ACC112 (cell line): ENCODE measurements around the gene GAST.
A peak's percentile ranks its signal among the peaks of the same experiment; 100 is the strongest.
"Not testable (repeated sequence)": the region's sequence is repeated elsewhere in the genome, so short reads cannot be mapped to it uniquely, and the experiment has no call there.

Experiments
- H2AFZ ChIP-seq: fragments of 200-600 bp; sonication (generic); one replicate; pipeline ENCODE4 v1.6.0; 2017; ENCODE audit warnings: antibody characterized with exemption, low read length; ENCODE audit not compliant: unreplicated experiment
- H3K27ac ChIP-seq: fragments of 200-600 bp; sonication (generic); 2 replicates; pipeline ENCODE4 v1.5.1; 2014; ENCODE audit warnings: low read depth, mild to moderate bottlenecking, antibody characterized with exemption, low read length, moderate library complexity
- H3K27me3 ChIP-seq: fragments of 200-600 bp; sonication (generic); 2 replicates; pipeline ENCODE4 v1.6.1; 2014; ENCODE audit warnings: mild to moderate bottlenecking, antibody characterized with exemption, low read length, moderate library complexity, mixed read lengths; ENCODE audit not compliant: insufficient read depth
- H3K36me3 ChIP-seq: fragments of 200-600 bp; sonication (generic); 2 replicates; pipeline ENCODE4 v1.6.1; 2016; ENCODE audit warnings: mild to moderate bottlenecking, antibody characterized with exemption, low read length, moderate library complexity, mixed read lengths; ENCODE audit not compliant: insufficient read depth
- H3K4me1 ChIP-seq: fragments of 200-600 bp; sonication (generic); one replicate; pipeline ENCODE4 v1.6.1; 2016; ENCODE audit warnings: low read length, mixed read lengths; ENCODE audit not compliant: insufficient read depth, unreplicated experiment, control insufficient read depth
- H3K4me3 ChIP-seq: fragments of 200-600 bp; sonication (generic); 2 replicates; pipeline ENCODE4 v1.5.1; 2014; ENCODE audit warnings: mild to moderate bottlenecking, low read depth, low read length
- H3K79me2 ChIP-seq: fragments of 200-600 bp; sonication (generic); one replicate; pipeline ENCODE4 v1.6.0; 2016; ENCODE audit warnings: low read length; ENCODE audit not compliant: control insufficient read depth, unreplicated experiment, insufficient read depth

Gene GAST

GRCh38 chr17:41675157-41676057, 36.7 kb upstream of the GAST start:
- not testable (repeated sequence) for H3K4me1 ChIP-seq, H3K27ac ChIP-seq, H2AFZ ChIP-seq, H3K27me3 ChIP-seq, H3K36me3 ChIP-seq, H3K79me2 ChIP-seq, H3K4me3 ChIP-seq

- no peak overlapping the region for H3K4me3 ChIP-seq
- no peaks in the 10 kb centered on the region for H3K27me3 ChIP-seq
- no peaks in the 10 kb centered on the region for H3K79me2 ChIP-seq
- H3K36me3 ChIP-seq: no peaks in the 10 kb centered on the region
- H3K4me1 ChIP-seq: peaks cover 10% of the 10 kb centered on the region
- no peak overlapping the region for H2AFZ ChIP-seq
- H3K27ac ChIP-seq: no peak overlapping the region
Observed at GRCh38 chr17:41676058-41676419, 36.1 kb upstream of the GAST start.

GRCh38 chr17:41678411-41678906, 33.7 kb upstream of the GAST start:
- Histone ChIP-seq H3K36me3 (no peaks in the 10 kb centered on the region), H3K27me3 (no peaks in the 10 kb centered on the region), H3K27ac (peak overlapping the region; percentile 88), H3K4me3 (peak overlapping the region; percentile 65), H2AFZ (peak overlapping the region; percentile 78), H3K79me2 (no peaks in the 10 kb centered on the region), H3K4me1 (peaks cover 10% of the 10 kb centered on the region)

GRCh38 chr17:41678907-41679739, 33.0 kb upstream of the GAST start:
- Histone ChIP-seq H3K79me2 (no peaks in the 10 kb centered on the region), H3K4me1 (peaks cover 10% of the 10 kb centered on the region), H2AFZ (peak overlapping the region; percentile 78), H3K27me3 (no peaks in the 10 kb centered on the region), H3K36me3 (no peaks in the 10 kb centered on the region), H3K27ac (peak overlapping the region; percentile 88), H3K4me3 (peak overlapping the region; percentile 65)

- Histone ChIP-seq H3K4me1 (peaks cover 10% of the 10 kb centered on the region), H2AFZ (no peak overlapping the region), H3K36me3 (no peaks in the 10 kb centered on the region)
Observed at GRCh38 chr17:41679740-41680425, 32.2 kb upstream of the GAST start.

DNA sequence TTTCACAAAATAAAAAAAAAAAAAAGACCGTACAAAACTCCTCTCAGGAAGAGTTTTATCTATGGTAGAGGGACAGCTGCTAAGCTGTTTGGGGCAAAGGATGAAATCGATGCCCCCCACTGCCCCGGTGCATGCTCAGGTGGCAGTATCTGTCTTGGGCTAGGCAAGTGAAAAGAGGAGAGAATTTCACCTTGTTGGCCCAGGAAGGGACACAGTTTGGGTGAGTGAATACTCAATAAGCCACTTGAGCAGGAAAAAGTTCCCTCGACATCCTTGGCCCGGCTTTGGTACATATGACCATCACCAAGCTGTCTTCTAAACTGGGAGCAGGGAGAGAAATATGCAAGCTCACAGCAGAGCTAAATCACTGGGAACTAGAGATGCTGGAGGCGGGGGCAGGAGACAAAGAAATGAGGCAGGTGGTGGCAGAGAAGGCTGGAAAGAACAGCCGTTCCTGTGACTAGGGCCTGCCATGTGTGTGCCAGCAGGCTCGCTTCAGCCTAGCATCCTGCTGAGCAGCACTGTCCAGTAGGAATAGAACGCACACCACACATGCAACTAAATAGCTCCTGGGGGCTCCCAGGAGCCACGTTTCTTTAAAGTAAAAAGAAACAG, 31.6 kb upstream of the GAST start:
- Histone ChIP-seq H3K4me1 (peaks cover 10% of the 10 kb centered on the region), H3K79me2 (no peaks in the 10 kb centered on the region), H3K27ac (no peak overlapping the region), H2AFZ (no peak overlapping the region), H3K4me3 (no peak overlapping the region), H3K36me3 (no peaks in the 10 kb centered on the region), H3K27me3 (no peaks in the 10 kb centered on the region)

More at GRCh38 chr17:41679740-41680425, 32.2 kb upstream of the GAST start:
- no peaks in the 10 kb centered on the region for H3K27me3 ChIP-seq
- H3K4me3 ChIP-seq: no peak overlapping the region
- H3K79me2 ChIP-seq: no peaks in the 10 kb centered on the region
- no peak overlapping the region for H3K27ac ChIP-seq

GRCh38 chr17:41681776-41682175, 30.4 kb upstream of the GAST start:
- H3K27me3 ChIP-seq: no peaks in the 10 kb centered on the region
- H3K36me3 ChIP-seq: no peaks in the 10 kb centered on the region
- H3K79me2 ChIP-seq: no peaks in the 10 kb centered on the region
- no peak overlapping the region for H3K27ac ChIP-seq
- H3K4me3 ChIP-seq: no peak overlapping the region
- H3K4me1 ChIP-seq: peaks cover 10% of the 10 kb centered on the region
- no peak overlapping the region for H2AFZ ChIP-seq

DNA sequence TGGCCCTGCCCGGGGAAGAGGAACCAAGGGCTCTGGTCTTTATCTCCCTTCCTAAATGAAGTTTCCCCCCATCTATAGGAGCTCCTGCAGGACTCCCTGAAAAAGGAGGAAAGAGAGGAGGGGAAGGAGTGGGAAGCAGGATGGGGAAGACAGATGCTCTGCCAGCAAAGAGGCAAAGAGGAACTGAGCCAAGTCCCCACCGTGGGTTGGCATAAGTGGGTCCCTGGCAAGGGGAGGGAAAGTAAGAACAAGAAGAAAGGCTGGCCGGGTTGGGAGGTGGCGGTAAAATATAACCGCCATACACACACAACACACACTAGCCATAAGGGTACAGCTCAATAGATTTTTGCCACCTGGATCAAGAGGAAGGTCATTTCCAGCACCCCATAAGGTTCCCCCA, 29.5 kb upstream of the GAST start:
- H3K36me3 ChIP-seq: no peaks in the 10 kb centered on the region
- H3K27ac ChIP-seq: no peak overlapping the region
- peaks cover 11% of the 10 kb centered on the region for H3K4me1 ChIP-seq
- no peak overlapping the region for H3K4me3 ChIP-seq
- no peaks in the 10 kb centered on the region for H3K27me3 ChIP-seq
- no peaks in the 10 kb centered on the region for H3K79me2 ChIP-seq
- no peak overlapping the region for H2AFZ ChIP-seq

GRCh38 chr17:41683441-41684007, 28.6 kb upstream of the GAST start:
- Histone ChIP-seq H2AFZ (no peak overlapping the region), H3K4me1 (peaks cover 13% of the 10 kb centered on the region), H3K36me3 (no peaks in the 10 kb centered on the region), H3K4me3 (no peak overlapping the region), H3K27ac (no peak overlapping the region), H3K27me3 (no peaks in the 10 kb centered on the region), H3K79me2 (no peaks in the 10 kb centered on the region)

- H3K36me3 ChIP-seq: no peaks in the 10 kb centered on the region
- peaks cover 8% of the 10 kb centered on the region for H3K4me1 ChIP-seq
- no peaks in the 10 kb centered on the region for H3K27me3 ChIP-seq
- no peaks in the 10 kb centered on the region for H3K79me2 ChIP-seq
- H3K4me3 ChIP-seq: no peak overlapping the region
- H3K27ac ChIP-seq: no peak overlapping the region
- no peak overlapping the region for H2AFZ ChIP-seq
Observed at GRCh38 chr17:41684035-41684434, 28.1 kb upstream of the GAST start.
